Epithelial cell of esophagus (primary cell): ENCODE data around the gene COL24A1.

Experiments
- DNase-seq: peaks from one replicate; pipeline ENCODE4 v3.0.0; 2010; ENCODE audit warnings: low read depth
- H3K4me3 ChIP-seq: 2 replicates; pipeline ENCODE4 v1.5.1; 2011; ENCODE audit warnings: mild to moderate bottlenecking, low read length, control low read depth
- TF ChIP-seq, protein P1 (sequence below): IDR thresholded peaks from 2 replicates; pipeline ENCODE4 v1.5.1; 2011; ENCODE audit warnings: low read depth, mild to moderate bottlenecking, low read length, control low read depth, inconsistent platforms; ENCODE audit not compliant: insufficient read depth; ENCODE audit errors: missing control alignments

The COL24A1 gene

DNA sequence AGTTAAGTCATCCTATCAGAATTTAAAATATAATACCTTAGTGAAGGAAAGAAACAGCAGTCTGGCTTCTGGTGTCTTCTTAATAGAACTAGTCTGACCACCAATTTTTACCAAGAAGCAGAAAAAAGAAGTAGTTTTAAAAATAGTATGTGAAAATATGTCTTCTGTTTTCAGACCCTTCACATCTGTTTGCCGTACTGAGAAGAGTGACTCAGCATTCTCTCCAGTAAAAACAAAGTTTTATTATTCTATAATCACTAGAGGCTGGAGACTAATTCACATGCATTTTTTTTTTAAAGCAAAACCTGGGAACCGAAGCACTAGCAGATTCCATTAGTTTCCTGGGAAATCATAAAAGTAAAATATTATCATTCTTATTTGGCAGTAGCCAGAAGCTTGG lies 163.8 kb downstream of the COL24A1 start:
- H3K4me3 ChIP-seq, result no peak overlapping the region
- TF ChIP-seq, protein P1, sequence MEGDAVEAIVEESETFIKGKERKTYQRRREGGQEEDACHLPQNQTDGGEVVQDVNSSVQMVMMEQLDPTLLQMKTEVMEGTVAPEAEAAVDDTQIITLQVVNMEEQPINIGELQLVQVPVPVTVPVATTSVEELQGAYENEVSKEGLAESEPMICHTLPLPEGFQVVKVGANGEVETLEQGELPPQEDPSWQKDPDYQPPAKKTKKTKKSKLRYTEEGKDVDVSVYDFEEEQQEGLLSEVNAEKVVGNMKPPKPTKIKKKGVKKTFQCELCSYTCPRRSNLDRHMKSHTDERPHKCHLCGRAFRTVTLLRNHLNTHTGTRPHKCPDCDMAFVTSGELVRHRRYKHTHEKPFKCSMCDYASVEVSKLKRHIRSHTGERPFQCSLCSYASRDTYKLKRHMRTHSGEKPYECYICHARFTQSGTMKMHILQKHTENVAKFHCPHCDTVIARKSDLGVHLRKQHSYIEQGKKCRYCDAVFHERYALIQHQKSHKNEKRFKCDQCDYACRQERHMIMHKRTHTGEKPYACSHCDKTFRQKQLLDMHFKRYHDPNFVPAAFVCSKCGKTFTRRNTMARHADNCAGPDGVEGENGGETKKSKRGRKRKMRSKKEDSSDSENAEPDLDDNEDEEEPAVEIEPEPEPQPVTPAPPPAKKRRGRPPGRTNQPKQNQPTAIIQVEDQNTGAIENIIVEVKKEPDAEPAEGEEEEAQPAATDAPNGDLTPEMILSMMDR, result no peak
- no peak for DNase-seq

DNA sequence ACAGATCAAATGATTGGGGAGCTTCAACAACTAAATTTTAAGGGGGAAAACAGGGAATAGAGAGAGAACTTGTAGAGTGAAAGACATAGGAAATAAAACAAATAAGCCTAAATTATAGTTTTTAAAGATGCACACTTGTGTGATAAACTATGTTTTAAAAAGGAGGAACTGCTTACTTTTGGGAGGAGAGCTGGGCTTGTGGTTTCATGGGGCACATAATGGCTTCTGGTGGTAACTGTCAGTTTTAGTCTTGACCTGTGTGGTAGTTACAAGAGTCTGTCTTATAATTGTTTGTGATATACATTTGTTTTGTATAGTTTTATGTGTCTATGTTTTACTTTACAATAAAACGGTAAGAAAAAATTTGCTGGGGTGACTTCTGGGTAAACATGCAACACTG lies 165.3 kb downstream of the COL24A1 start:
- no peak overlapping the region for H3K4me3 ChIP-seq
- TF ChIP-seq, protein P1, result no peak
- no peak for DNase-seq

DNA sequence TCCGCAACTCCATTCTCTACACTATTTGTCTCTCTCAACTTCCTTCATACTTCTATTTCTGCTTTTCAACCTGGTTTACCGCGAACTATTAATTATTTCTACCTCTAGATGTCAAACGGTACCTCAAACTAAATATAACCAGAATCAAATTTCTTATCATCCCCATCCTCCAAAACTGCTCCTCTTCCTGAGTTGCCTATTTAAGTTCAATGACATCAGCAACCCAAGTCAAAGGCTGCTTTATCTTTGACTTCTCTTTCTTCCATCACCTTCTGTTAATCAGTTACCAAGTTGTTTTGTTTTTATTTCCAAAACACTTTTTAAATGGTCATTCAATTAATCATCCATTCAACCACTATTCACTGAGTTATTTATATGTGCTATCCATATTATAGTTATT lies 171.9 kb downstream of the COL24A1 start:
- DNase-seq, result no peak
- TF ChIP-seq, protein P1, result no peak
- H3K4me3 ChIP-seq, result no peak overlapping the region

DNA sequence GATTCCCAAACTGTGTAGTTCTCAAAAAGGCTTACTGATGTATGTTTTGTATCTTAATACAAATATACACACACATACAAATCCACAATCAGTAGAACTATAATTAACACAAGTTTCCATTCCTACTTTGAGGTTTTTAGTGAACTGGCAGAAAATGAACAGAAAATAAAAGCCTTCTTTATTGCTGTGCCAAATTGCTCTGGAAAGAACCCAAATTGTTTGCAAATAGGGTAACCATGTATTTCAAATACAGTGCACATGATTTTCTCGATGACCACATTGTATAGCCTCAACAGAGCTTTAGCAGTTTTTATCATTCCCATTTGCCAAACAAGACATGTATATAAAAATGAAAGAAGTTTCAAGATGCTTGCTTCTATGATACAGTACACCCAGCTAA lies 173.3 kb downstream of the COL24A1 start:
- DNase-seq, result no peak
- TF ChIP-seq, protein P1, result no peak
- no peak overlapping the region for H3K4me3 ChIP-seq

DNA sequence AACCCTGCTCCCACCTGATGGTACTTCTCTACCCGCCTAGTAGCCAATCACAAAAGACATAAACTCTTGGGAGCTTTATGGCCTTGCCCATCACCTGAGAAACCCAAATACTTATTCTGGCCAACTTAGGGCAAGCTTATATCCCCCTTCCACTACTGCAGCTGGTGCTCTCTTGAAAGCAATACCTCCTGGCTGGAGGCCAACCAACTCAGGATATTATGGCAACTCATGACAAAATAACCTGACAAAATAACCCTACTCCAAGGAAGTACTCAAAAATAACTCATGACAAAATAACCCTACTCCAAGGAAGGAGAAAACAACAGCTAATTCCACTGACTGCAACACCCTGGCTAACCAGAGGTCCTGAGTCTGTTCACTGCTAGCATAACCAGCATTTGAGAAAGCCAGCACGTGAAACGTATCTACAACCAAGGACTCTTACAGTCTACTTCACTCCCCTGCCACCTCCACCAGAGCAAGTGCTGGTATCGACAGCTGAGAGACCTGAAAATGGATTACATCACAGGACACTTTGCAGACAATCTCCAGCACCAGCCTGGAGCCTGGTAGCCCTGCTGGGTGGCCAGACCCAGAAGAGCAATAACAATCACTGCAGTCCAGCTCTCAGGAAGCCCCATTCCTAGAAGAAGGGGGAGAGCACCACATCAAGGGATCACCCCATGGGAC lies 179.9 kb downstream of the COL24A1 start:
- no peak for DNase-seq
- TF ChIP-seq, protein P1, result no peak

DNA sequence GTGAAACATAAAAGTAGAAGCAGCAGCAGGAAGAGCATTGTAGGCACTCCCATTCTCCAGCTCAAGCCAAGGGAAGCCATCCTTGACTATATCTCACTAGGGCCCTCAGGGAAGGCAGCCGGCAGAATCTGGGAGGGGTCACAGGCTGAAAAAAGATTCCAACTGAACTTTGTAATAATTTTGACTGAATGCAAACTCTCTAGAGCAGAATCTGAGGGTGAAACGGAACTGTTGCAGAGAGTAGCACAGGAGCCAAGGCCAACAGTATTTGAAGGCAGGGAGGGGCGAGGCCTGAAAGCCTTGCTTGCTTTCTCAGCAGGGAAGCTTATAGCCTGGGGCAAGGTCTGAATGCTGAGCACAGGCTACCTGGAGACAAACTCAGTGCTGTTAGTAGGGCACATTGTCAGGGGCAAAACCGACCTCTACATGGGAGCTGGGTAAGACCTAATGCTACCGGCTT lies 180.6 kb downstream of the COL24A1 start:
- TF ChIP-seq, protein P1, result no peak
- H3K4me3 ChIP-seq, result no peak overlapping the region
- DNase-seq, result no peak

More for the DNA sequence above, 179.9 kb downstream of the COL24A1 start:
- H3K4me3 ChIP-seq, result no peak overlapping the region

DNA sequence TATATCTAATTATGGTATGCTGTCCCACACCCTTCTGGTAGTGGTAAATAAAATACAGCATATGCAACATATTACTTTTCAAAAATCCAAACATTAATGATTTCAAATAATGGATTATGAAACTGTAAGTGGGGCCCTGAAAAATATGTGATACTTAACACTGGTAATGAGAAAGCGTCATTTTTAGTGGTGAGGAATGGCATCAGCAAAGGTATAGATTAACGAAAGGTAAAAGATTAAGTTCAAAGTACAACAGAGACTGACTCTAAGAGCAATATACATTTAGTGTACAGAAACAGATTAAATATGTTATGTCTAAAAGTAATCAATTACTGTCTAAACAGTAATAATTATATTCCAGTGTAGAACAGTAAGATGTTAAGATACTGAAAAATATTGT lies 194.1 kb downstream of the COL24A1 start:
- no peak for DNase-seq
- TF ChIP-seq, protein P1, result no peak

More for the DNA sequence above, 194.1 kb downstream of the COL24A1 start:
- no peak overlapping the region for H3K4me3 ChIP-seq
